Uterus (tissue), 2 donors: ENCODE measurements around the gene CEBPE.

Source experiments
- CTCF ChIP-seq, 4 experiments: fragments of 200-600 bp in 2 of 4; fragments of 450-650 bp in 2 of 4; sonication (generic) in 2 of 4; IDR thresholded peaks; one replicate each; pipeline ENCODE4 v1.5.1; 2016 to 2019; ENCODE audit warnings: antibody characterized with exemption in 4 of 4, mild to moderate bottlenecking in 2 of 4, moderate library complexity in 1 of 4
- POLR2A ChIP-seq, 2 donors: fragments of 450-650 bp; IDR thresholded peaks; one replicate each; pipeline ENCODE4 v1.6.1; 2016; ENCODE audit warnings: antibody characterized with exemption in 2 of 2, mild to moderate bottlenecking in 1 of 2, moderate library complexity in 1 of 2

GRCh38 chr14:23106747-23107045 lies 12.4 kb downstream of the CEBPE start:
- TF ChIP-seq CTCF (IDR thresholded peaks at IDR 0.05) (no peak), POLR2A (IDR thresholded peaks at IDR 0.05) (no peak)
